ENCODE results near the gene MCTP1. TPM values are rescaled to one million over a fixed set of nuclear protein-coding genes. Genes with fewer than 3 reads are reported as not detected.

MCTP1 gene
- total RNA-seq, 4 donors from 2014 or later: 28.7 to 117 (median 48.2) TPM

GRCh38 chr5:95272316-95272929, 12.5 kb downstream of the MCTP1 start:
- Histone ChIP-seq H3K4me1 (no peaks in the 10 kb centered on the region), H3K27me3 (peaks cover 0 to 4% of the 10 kb centered on the region in 2 donors), H3K4me3 (no peak overlapping the region), H3K36me3 (no peaks in the 10 kb centered on the region), H3K27ac (no peak overlapping the region), H3K9me3 (no peaks in the 10 kb centered on the region)
- no peak for DNase-seq (ENCODE audit: low spot score in 2 of 2)
- TF ChIP-seq POLR2A (IDR thresholded peaks at IDR 0.05) (no peak), EP300 (IDR thresholded peaks at IDR 0.05) (no peak), CTCF (IDR thresholded peaks at IDR 0.05) (no peak)

- Histone ChIP-seq H3K27ac (no peak overlapping the region), H3K9me3 (no peaks in the 10 kb centered on the region), H3K4me1 (no peaks in the 10 kb centered on the region), H3K27me3 (no peaks in the 10 kb centered on the region), H3K36me3 (no peaks in the 10 kb centered on the region), H3K4me3 (no peak overlapping the region)
- no peak for DNase-seq (ENCODE audit: low spot score in 2 of 2)
- WGBS, 2 donors: 75 to 90% methylated on average over 3 of the region's 3 CpGs
- TF ChIP-seq EP300 (IDR thresholded peaks at IDR 0.05) (no peak), POLR2A (IDR thresholded peaks at IDR 0.05) (no peak), CTCF (IDR thresholded peaks at IDR 0.05) (no peak)
Observed at GRCh38 chr5:95262933-95263660, 21.8 kb downstream of the MCTP1 start.

- Histone ChIP-seq H3K27ac (no peak overlapping the region), H3K4me1 (no peaks in the 10 kb centered on the region), H3K4me3 (no peak overlapping the region), H3K27me3 (no peaks in the 10 kb centered on the region), H3K9me3 (no peaks in the 10 kb centered on the region), H3K36me3 (no peaks in the 10 kb centered on the region)
- TF ChIP-seq CTCF (IDR thresholded peaks at IDR 0.05): peak in 4 of 5 experiments; percentile 21 to 29 (median 27)
- TF ChIP-seq EP300 (IDR thresholded peaks at IDR 0.05): peak in 1 of 2 donors; percentile 4
- no peak for TF ChIP-seq POLR2A (IDR thresholded peaks at IDR 0.05)
- DNase-seq (ENCODE audit: low spot score in 2 of 2): peak in 1 of 2 donors; percentile 64
- 60 to 62% methylated on average over 4 of the region's 4 CpGs for WGBS, 2 donors
Observed at GRCh38 chr5:95261437-95262175, 23.3 kb downstream of the MCTP1 start.

- H3K27me3 ChIP-seq: no peaks in the 10 kb centered on the region
- no peak overlapping the region for H3K27ac ChIP-seq
- no peaks in the 10 kb centered on the region for H3K36me3 ChIP-seq
- no peak for DNase-seq (ENCODE audit: low spot score in 2 of 2)
- no peak for TF ChIP-seq CTCF (IDR thresholded peaks at IDR 0.05)
- no peak for TF ChIP-seq EP300 (IDR thresholded peaks at IDR 0.05)
- TF ChIP-seq POLR2A (IDR thresholded peaks at IDR 0.05): no peak
- H3K4me3 ChIP-seq: no peak overlapping the region
- no peaks in the 10 kb centered on the region for H3K4me1 ChIP-seq
- no peaks in the 10 kb centered on the region for H3K9me3 ChIP-seq
Observed at GRCh38 chr5:95256991-95257390, 27.9 kb downstream of the MCTP1 start.

GRCh38 chr5:95256446-95256845, 28.4 kb downstream of the MCTP1 start:
- no peaks in the 10 kb centered on the region for H3K4me1 ChIP-seq
- no peak overlapping the region for H3K27ac ChIP-seq
- TF ChIP-seq EP300 (IDR thresholded peaks at IDR 0.05) (no peak), POLR2A (IDR thresholded peaks at IDR 0.05) (no peak), CTCF (IDR thresholded peaks at IDR 0.05) (no peak)
- no peaks in the 10 kb centered on the region for H3K36me3 ChIP-seq
- H3K27me3 ChIP-seq: no peaks in the 10 kb centered on the region
- no peaks in the 10 kb centered on the region for H3K9me3 ChIP-seq
- 69 to 72% methylated on average over 2 of the region's 2 CpGs for WGBS, 2 donors
- no peak overlapping the region for H3K4me3 ChIP-seq
- no peak for DNase-seq (ENCODE audit: low spot score in 2 of 2)

Measured in tibial nerve (tissue), 4 donors.